HCT116 (cell line): ENCODE data around the gene BPIFB1. TPM values are rescaled to one million over a fixed set of nuclear protein-coding genes. Genes with fewer than 3 reads are reported as not detected.

Source experiments
- ATAC-seq: fragments of 200-7000 bp; cut with Tn5 transposase; 2 replicates; pipeline ENCODE4 v1.9.1; 2020; ENCODE audit warnings: mild to moderate bottlenecking, moderate library complexity
- BruUV-seq: library from RNA; stranded (reverse); fragments of 400-500 nt; replicated peaks from 2 replicates; lab custom pipeline; 2021; lab: Mats Ljungman, UMichigan
- CTCF ChIA-PET: fragments of 300-600 bp; sonication (Branson Sonifier 250); formaldehyde crosslinking; loops from one replicate; lab custom pipeline; 2021; ENCODE audit warnings: antibody characterized with exemption; lab: Charles Lee
- POLR2A ChIA-PET: fragments of 300-600, 350-600 bp; sonication (Branson Sonifier 250); formaldehyde crosslinking; loops from one replicate; lab custom pipeline; 2021; ENCODE audit warnings: antibody characterized with exemption; lab: Charles Lee
- RAD21 ChIA-PET, 2 experiments: fragments of 300-600 bp; sonication (Branson Sonifier 250); formaldehyde crosslinking; loops; one replicate each; lab custom pipeline; 2023; ENCODE audit warnings: low total read pairs in 2 of 2; ENCODE audit not compliant: uncharacterized antibody in 2 of 2, unreplicated experiment in 2 of 2, low non-redundant PET in 1 of 2; lab: Charles Lee
- DNase-seq: peaks from one replicate; pipeline ENCODE4 v3.0.0-alpha.2; 2010; ENCODE audit warnings: low read depth, low spot score
- H2AFZ ChIP-seq: fragments of 200-600 bp; shearing (Covaris generic), sonication (generic); 2 replicates; pipeline ENCODE4 v1.6.1; 2017; ENCODE audit warnings: low read depth, mixed run types, mixed read lengths, antibody characterized with exemption, low read length; ENCODE audit not compliant: poor library complexity, severe bottlenecking
- H3K27ac ChIP-seq: 2 replicates; pipeline ENCODE4 v1.5.1; 2012; ENCODE audit warnings: low read depth, low read length
- H3K27me3 ChIP-seq: fragments of 200-600 bp; sonication (generic); 2 replicates; pipeline ENCODE4 v1.6.1; 2016; ENCODE audit warnings: mixed run types, low read length, mixed read lengths; ENCODE audit not compliant: insufficient read depth
- H3K36me3 ChIP-seq, 2 experiments: fragments of 200-500 bp in 1 of 2; fragments of 200-600 bp in 1 of 2; sonication (Bioruptor generic) in 1 of 2; sonication (generic) in 1 of 2; 2 replicates each; pipeline versions ENCODE4 v1.5.1 to v1.6.1; 2014 to 2016; ENCODE audit warnings: low read length in 2 of 2, inconsistent platforms in 1 of 2, mixed read lengths in 1 of 2, mixed run types in 1 of 2; ENCODE audit not compliant: insufficient read depth in 2 of 2, control insufficient read depth in 1 of 2
- H3K4me1 ChIP-seq, 2 experiments: fragments of 200-600 bp in 1 of 2; sonication (generic) in 1 of 2; 2 replicates each; pipeline versions ENCODE4 v1.5.1 to v1.6.1; 2012 to 2017; ENCODE audit warnings: low read length in 2 of 2, inconsistent platforms in 1 of 2, mild to moderate bottlenecking in 1 of 2, mixed read lengths in 1 of 2, mixed run types in 1 of 2, moderate library complexity in 1 of 2; ENCODE audit not compliant: insufficient read depth in 2 of 2, control insufficient read depth in 1 of 2
- H3K4me2 ChIP-seq: fragments of 200-600 bp; sonication (generic); 2 replicates; pipeline ENCODE4 v1.6.1; 2017; ENCODE audit warnings: mixed run types, low read length, mixed read lengths
- H3K4me3 ChIP-seq, 2 experiments: fragments of 200-600 bp in 1 of 2; sonication (generic) in 1 of 2; replicated peaks in 1 of 2; 2 replicates each; pipeline ENCODE4 v1.5.1; 2011 to 2016; ENCODE audit warnings: low read length in 2 of 2, control low read depth in 1 of 2, low read depth in 1 of 2, mild to moderate bottlenecking in 1 of 2, mixed read lengths in 1 of 2, mixed run types in 1 of 2
- H3K79me2 ChIP-seq: fragments of 200-600 bp; sonication (generic); 2 replicates; pipeline ENCODE4 v1.6.1; 2017; ENCODE audit warnings: mild to moderate bottlenecking, mixed run types, low read length, moderate library complexity, mixed read lengths; ENCODE audit not compliant: insufficient read depth
- H3K9ac ChIP-seq: fragments of 200-600 bp; sonication (generic); 2 replicates; pipeline ENCODE4 v1.6.1; 2016; ENCODE audit warnings: low read length, mixed read lengths
- H3K9me2 ChIP-seq: fragments of 200-600 bp; sonication (generic), shearing (Covaris generic); 2 replicates; pipeline ENCODE4 v1.6.1; 2017; ENCODE audit warnings: mixed run types, mild to moderate bottlenecking, moderate library complexity; ENCODE audit not compliant: insufficient read depth
- H3K9me3 ChIP-seq, 2 experiments: fragments of 200-500 bp in 1 of 2; fragments of 200-600 bp in 1 of 2; sonication (Bioruptor generic) in 1 of 2; sonication (generic) in 1 of 2; 2 replicates each; pipeline ENCODE4 v1.6.1; 2014 to 2017; ENCODE audit warnings: low read length in 2 of 2, mixed read lengths in 2 of 2, inconsistent platforms in 1 of 2, low read depth in 1 of 2, mild to moderate bottlenecking in 1 of 2, mixed run types in 1 of 2, moderate library complexity in 1 of 2; ENCODE audit not compliant: control insufficient read depth in 1 of 2, insufficient read depth in 1 of 2
- H4K20me1 ChIP-seq: fragments of 200-600 bp; sonication (generic), shearing (Covaris generic); 2 replicates; pipeline ENCODE4 v1.6.1; 2017; ENCODE audit warnings: mixed run types, mild to moderate bottlenecking, moderate library complexity; ENCODE audit not compliant: insufficient read depth
- CEBPB ChIP-seq: IDR thresholded peaks from 2 replicates; pipeline ENCODE4 v1.6.1; 2012; ENCODE audit warnings: low read depth
- EGR1 ChIP-seq: IDR thresholded peaks from 2 replicates; pipeline ENCODE4 v1.6.1; 2012; ENCODE audit warnings: low read depth
- ELF1 ChIP-seq: IDR thresholded peaks from 2 replicates; pipeline ENCODE4 v1.6.1; 2012; ENCODE audit warnings: low read depth, borderline replicate concordance
- EZH2 ChIP-seq: fragments of 200-600 bp; sonication (generic); IDR thresholded peaks from 2 replicates; pipeline ENCODE4 v1.6.1; 2017; ENCODE audit warnings: antibody characterized with exemption, mixed run types
- POLR2AphosphoS5 ChIP-seq: IDR thresholded peaks from 2 replicates; pipeline ENCODE4 v1.6.1; 2011; ENCODE audit warnings: mild to moderate bottlenecking, low read depth, low read length, moderate library complexity
- RAD21 ChIP-seq: IDR thresholded peaks from 2 replicates; pipeline ENCODE4 v1.6.1; 2012; ENCODE audit warnings: low read depth, mild to moderate bottlenecking
- SP1 ChIP-seq: IDR thresholded peaks from 2 replicates; pipeline ENCODE4 v1.6.1; 2012; ENCODE audit warnings: low read depth
- SRF ChIP-seq: IDR thresholded peaks from 2 replicates; pipeline ENCODE4 v1.6.1; 2012; ENCODE audit warnings: low read depth
- TCF7L2 ChIP-seq: IDR thresholded peaks from 2 replicates; pipeline ENCODE4 v1.7.0; 2011; ENCODE audit warnings: borderline replicate concordance, inconsistent platforms; ENCODE audit not compliant: insufficient read depth, insufficient read length; ENCODE audit errors: extremely low read depth
- YY1 ChIP-seq: IDR thresholded peaks from 2 replicates; pipeline ENCODE4 v1.6.1; 2011; ENCODE audit warnings: low read length, low read depth, moderate library complexity, mild to moderate bottlenecking; ENCODE audit not compliant: insufficient replicate concordance; ENCODE audit errors: extremely low read depth
- ZFX ChIP-seq: fragments of 450-650 bp; IDR thresholded peaks from 2 replicates; pipeline ENCODE4 v1.6.1; 2017
- ZNF274 ChIP-seq: fragments of 200-500 bp; sonication (Bioruptor generic); IDR thresholded peaks from 2 replicates; pipeline ENCODE4 v1.6.1; 2014; ENCODE audit warnings: mild to moderate bottlenecking, low read depth, low read length, inconsistent platforms
- intact Hi-C: fragments of 100-400 bp; cut with micrococcal nuclease; formaldehyde crosslinking; loops from 2 replicates; pipeline ENCODE4 v1.10.0; 2022
- total RNA-seq: library from RNA; stranded (reverse); gene quantifications from one replicate; pipeline ENCODE4 v1.2.1, GENCODE V29; 2021; ENCODE audit not compliant: unreplicated experiment
- TF ChIP-seq, protein P1 (sequence below): IDR thresholded peaks from 2 replicates; pipeline ENCODE4 v1.6.1; 2011; ENCODE audit warnings: mild to moderate bottlenecking, low read length, moderate library complexity; ENCODE audit not compliant: insufficient replicate concordance; ENCODE audit errors: extremely low read depth
- TF ChIP-seq, protein P2 (sequence below): IDR thresholded peaks from 2 replicates; pipeline ENCODE4 v1.6.1; 2012
- TF ChIP-seq, protein P3 (sequence below), 3 experiments: fragments of 200-600 bp in 1 of 3; sonication (generic) in 1 of 3; IDR thresholded peaks in 2 of 3; conservative IDR thresholded peaks in 1 of 3; 2 replicates each; pipeline ENCODE4 v1.5.1; 2012 to 2017; ENCODE audit warnings: low read depth in 2 of 3, low read length in 2 of 3, antibody characterized with exemption in 1 of 3, borderline replicate concordance in 1 of 3, control low read depth in 1 of 3, mild to moderate bottlenecking in 1 of 3, mixed read lengths in 1 of 3, mixed run types in 1 of 3, moderate library complexity in 1 of 3; ENCODE audit not compliant: insufficient read depth in 1 of 3
- TF ChIP-seq, protein P4 (sequence below): IDR thresholded peaks from 2 replicates; pipeline ENCODE4 v1.6.1; 2012; ENCODE audit warnings: low read depth

The BPIFB1 gene
- total RNA-seq, 1 experiment from 2014 or later, result 0.17 TPM

DNA sequence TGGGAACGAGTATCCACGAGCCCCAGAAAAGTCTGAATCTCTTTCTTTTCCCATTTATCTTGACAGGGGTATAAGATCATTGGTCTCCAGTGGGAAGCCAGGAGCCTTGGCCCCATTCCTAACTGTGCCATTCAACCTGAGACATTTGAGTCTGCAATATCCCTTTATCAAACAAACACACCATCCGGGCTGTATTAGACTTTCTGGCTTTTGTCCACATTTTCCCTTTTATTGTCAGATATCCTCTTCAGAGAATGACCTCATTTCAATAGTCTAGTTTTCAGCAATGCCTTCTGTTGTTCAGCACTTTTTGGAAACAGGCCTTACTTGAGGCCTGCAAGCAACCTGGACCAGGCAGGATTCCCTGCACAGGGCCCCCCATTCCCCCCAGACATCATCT is 31.5 kb upstream of the BPIFB1 start:
- no peak overlapping the region for H3K4me2 ChIP-seq
- DNase-seq (no peak), ATAC-seq (no peak)
- H3K9me2 ChIP-seq, result no peaks in the 10 kb centered on the region
- ChIA-PET CTCF (no interaction called here), RAD21 (no interaction called here), POLR2A (no interaction called here)
- no peaks in the 10 kb centered on the region for H3K27me3 ChIP-seq
- TF ChIP-seq POLR2AphosphoS5, result no peak
- TF ChIP-seq, protein P1, sequence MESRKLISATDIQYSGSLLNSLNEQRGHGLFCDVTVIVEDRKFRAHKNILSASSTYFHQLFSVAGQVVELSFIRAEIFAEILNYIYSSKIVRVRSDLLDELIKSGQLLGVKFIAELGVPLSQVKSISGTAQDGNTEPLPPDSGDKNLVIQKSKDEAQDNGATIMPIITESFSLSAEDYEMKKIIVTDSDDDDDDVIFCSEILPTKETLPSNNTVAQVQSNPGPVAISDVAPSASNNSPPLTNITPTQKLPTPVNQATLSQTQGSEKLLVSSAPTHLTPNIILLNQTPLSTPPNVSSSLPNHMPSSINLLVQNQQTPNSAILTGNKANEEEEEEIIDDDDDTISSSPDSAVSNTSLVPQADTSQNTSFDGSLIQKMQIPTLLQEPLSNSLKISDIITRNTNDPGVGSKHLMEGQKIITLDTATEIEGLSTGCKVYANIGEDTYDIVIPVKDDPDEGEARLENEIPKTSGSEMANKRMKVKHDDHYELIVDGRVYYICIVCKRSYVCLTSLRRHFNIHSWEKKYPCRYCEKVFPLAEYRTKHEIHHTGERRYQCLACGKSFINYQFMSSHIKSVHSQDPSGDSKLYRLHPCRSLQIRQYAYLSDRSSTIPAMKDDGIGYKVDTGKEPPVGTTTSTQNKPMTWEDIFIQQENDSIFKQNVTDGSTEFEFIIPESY, result no peak
- no peak for TF ChIP-seq EGR1
- no peak for TF ChIP-seq SP1
- TF ChIP-seq EZH2, result no peak
- no peak for TF ChIP-seq ZNF274
- TF ChIP-seq YY1, result no peak
- no peak for TF ChIP-seq SRF
- no peak for TF ChIP-seq TCF7L2
- TF ChIP-seq, protein P2, sequence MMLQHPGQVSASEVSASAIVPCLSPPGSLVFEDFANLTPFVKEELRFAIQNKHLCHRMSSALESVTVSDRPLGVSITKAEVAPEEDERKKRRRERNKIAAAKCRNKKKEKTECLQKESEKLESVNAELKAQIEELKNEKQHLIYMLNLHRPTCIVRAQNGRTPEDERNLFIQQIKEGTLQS, result no peak
- no peak for TF ChIP-seq CEBPB
- TF ChIP-seq ZFX, result no peak
- TF ChIP-seq ELF1, result no peak
- no peak for TF ChIP-seq RAD21
- TF ChIP-seq, protein P3, sequence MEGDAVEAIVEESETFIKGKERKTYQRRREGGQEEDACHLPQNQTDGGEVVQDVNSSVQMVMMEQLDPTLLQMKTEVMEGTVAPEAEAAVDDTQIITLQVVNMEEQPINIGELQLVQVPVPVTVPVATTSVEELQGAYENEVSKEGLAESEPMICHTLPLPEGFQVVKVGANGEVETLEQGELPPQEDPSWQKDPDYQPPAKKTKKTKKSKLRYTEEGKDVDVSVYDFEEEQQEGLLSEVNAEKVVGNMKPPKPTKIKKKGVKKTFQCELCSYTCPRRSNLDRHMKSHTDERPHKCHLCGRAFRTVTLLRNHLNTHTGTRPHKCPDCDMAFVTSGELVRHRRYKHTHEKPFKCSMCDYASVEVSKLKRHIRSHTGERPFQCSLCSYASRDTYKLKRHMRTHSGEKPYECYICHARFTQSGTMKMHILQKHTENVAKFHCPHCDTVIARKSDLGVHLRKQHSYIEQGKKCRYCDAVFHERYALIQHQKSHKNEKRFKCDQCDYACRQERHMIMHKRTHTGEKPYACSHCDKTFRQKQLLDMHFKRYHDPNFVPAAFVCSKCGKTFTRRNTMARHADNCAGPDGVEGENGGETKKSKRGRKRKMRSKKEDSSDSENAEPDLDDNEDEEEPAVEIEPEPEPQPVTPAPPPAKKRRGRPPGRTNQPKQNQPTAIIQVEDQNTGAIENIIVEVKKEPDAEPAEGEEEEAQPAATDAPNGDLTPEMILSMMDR (IDR thresholded peaks at IDR 0.05 in 2 of 3, conservative IDR thresholded peaks at IDR 0.05 in 1 of 3; ENCODE audit: borderline replicate concordance in 1 of 3, insufficient read depth in 1 of 3, low read depth in 2 of 3, low read length in 2 of 3), result no peak
- TF ChIP-seq, protein P4, sequence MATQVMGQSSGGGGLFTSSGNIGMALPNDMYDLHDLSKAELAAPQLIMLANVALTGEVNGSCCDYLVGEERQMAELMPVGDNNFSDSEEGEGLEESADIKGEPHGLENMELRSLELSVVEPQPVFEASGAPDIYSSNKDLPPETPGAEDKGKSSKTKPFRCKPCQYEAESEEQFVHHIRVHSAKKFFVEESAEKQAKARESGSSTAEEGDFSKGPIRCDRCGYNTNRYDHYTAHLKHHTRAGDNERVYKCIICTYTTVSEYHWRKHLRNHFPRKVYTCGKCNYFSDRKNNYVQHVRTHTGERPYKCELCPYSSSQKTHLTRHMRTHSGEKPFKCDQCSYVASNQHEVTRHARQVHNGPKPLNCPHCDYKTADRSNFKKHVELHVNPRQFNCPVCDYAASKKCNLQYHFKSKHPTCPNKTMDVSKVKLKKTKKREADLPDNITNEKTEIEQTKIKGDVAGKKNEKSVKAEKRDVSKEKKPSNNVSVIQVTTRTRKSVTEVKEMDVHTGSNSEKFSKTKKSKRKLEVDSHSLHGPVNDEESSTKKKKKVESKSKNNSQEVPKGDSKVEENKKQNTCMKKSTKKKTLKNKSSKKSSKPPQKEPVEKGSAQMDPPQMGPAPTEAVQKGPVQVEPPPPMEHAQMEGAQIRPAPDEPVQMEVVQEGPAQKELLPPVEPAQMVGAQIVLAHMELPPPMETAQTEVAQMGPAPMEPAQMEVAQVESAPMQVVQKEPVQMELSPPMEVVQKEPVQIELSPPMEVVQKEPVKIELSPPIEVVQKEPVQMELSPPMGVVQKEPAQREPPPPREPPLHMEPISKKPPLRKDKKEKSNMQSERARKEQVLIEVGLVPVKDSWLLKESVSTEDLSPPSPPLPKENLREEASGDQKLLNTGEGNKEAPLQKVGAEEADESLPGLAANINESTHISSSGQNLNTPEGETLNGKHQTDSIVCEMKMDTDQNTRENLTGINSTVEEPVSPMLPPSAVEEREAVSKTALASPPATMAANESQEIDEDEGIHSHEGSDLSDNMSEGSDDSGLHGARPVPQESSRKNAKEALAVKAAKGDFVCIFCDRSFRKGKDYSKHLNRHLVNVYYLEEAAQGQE, result no peak
- no TSS peak for BruUV-seq
- H2AFZ ChIP-seq, result no peak overlapping the region
- no peaks in the 10 kb centered on the region for H3K4me1 ChIP-seq
- no peaks in the 10 kb centered on the region for H4K20me1 ChIP-seq
- no peaks in the 10 kb centered on the region for H3K9me3 ChIP-seq
- H3K36me3 ChIP-seq, result no peaks in the 10 kb centered on the region
- H3K4me3 ChIP-seq, result no peak overlapping the region
- no peak overlapping the region for H3K27ac ChIP-seq
- no peak overlapping the region for H3K9ac ChIP-seq
- H3K79me2 ChIP-seq, result no peaks in the 10 kb centered on the region
- intact Hi-C loops, result no loop called here
